Fibroblast of skin of right biceps (primary cell): ENCODE data around the gene FKBP5.

Experiments
- DNase-seq: peaks from one replicate; pipeline ENCODE4 v3.0.0-alpha.2; 2013

The FKBP5 gene

DNA sequence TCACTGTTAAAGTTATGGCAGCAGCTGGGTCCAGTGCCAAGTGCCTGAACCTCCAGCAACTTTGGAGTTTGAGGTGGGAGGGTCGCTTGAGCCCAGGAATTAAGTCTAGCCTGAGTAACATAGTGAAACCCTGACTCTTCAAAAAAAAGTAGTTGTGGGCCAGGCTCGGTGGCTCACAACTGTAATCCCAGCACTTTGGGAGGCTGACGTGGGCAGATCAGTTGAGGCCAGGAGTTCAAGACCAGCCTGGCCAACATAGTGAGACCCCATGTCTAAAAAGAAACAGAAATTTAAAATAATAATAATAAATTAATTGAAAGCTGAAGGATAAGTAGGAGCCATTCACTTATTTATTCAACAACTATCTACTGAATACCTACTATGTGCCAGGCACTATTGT is 33.8 kb downstream of the FKBP5 start:
- DNase-seq: no peak

GRCh38 chr6:35651244-35651643 is 37.5 kb downstream of the FKBP5 start:
- no peak for DNase-seq

DNA sequence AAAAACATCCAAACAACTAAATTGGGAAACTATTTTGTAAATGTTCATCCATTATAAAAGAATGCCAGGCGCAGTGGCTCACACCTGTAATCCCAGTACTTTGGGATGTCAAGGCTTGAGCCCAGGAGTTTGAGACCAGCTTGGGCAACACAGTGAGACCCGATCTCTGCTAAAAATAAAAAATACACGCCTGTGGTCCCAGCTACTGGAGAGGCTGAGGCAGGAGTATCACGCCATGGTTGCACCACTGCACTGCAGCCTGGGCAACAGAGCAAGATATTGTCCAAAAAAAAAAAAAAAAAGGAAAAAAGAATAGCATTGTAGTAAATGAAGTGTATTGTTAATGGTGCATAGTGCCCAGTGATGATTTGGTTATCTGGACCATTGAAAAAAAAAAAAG is 38.7 kb downstream of the FKBP5 start:
- no peak for DNase-seq

GRCh38 chr6:35648203-35648602 is 40.5 kb downstream of the FKBP5 start:
- no peak for DNase-seq

DNA sequence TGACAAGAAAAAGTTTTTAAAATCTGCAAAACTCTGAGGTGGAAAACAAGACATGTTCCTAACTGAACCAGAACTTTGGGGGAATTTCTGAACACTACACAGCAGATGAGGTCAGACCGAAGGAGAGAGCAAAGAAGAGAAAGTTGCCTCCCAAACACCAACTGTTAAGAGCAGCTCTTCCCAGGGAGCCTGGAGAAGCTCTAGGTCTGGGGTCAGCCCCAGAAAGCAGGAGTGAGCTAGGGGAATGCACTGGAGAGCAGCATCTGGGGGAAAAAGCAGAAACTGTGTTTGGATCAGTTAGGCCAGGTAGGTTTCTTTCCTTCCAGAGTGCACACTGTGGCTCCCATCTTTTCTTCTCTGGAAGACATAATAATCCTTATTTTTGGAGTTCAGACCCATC is 41.3 kb downstream of the FKBP5 start:
- no peak for DNase-seq

- DNase-seq: no peak
Observed at GRCh38 chr6:35643162-35643535, 45.6 kb downstream of the FKBP5 start.

- DNase-seq: no peak
Observed at GRCh38 chr6:35642471-35643161, 46.1 kb downstream of the FKBP5 start.

GRCh38 chr6:35640017-35640664 is 48.6 kb downstream of the FKBP5 start:
- peak; percentile 15 for DNase-seq

- DNase-seq: no peak
Observed at GRCh38 chr6:35638679-35639078, 50.0 kb downstream of the FKBP5 start.

GRCh38 chr6:35637911-35638310 is 50.8 kb downstream of the FKBP5 start:
- DNase-seq: no peak

DNA sequence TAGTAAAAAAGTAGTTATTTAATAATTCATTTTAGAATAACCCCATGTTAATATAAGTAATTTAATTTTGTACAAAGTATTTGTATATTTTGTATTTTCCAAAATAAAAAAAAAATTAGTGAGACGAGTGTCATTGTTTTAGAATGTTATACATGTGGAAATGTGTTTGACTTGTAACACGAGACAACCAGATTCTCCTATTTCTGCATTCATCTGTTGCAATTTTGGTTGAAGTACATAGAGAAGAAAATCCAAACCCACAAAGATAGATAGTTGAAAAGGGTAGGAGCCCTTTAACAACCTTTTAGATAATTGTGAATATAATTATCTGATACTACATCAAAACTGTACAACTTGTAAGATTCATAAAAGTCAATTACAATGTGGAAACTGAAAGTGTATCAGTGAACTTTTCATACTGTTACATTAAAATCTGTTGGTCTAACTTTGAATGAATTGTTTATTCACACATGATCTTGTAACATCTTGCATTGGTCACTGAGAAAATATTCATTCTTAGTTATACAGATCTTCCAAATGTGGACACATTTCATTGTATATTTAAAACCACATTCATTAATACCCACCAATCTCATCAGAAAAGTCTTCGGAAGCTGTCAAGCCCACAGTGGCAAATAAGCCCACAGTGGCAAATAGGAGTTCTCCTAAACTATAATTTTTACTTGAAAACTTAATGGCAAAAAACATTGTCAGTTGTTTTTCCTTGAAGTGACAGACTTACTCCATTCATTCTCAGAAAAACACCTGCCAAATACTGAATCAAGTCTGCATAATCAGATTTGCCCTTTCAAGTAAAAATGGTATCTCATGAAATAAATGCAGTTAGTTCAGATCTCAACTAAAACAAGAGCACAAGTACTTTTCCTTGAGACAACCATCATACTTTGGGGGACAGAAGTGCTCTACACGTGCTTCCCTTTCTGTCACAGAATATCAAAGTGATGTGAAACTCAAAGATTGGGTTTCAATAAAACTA is 52.8 kb downstream of the FKBP5 start:
- no peak for DNase-seq

DNA sequence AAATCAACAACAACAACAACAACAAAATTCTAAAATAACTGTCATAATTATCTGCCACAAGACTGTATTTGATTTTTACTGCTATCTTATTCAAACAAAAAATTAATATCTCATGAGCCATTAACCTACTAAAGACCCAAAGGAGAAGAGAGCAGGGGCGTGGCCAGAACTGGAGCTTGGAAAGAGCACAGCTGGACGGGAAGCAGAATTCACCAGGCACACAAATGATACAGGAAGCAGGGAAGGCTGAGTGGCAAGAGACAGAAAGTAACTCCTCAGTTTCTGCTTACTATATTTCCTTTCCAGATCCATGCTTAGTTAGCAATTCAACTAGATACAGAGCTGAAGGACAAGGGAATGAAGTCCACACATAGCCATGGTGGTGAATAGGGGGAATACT is 54.4 kb downstream of the FKBP5 start:
- DNase-seq: no peak

GRCh38 chr6:35633579-35634089 is 55.1 kb downstream of the FKBP5 start:
- no peak for DNase-seq

- no peak for DNase-seq
Observed at GRCh38 chr6:35629876-35630378, 58.8 kb downstream of the FKBP5 start.

DNA sequence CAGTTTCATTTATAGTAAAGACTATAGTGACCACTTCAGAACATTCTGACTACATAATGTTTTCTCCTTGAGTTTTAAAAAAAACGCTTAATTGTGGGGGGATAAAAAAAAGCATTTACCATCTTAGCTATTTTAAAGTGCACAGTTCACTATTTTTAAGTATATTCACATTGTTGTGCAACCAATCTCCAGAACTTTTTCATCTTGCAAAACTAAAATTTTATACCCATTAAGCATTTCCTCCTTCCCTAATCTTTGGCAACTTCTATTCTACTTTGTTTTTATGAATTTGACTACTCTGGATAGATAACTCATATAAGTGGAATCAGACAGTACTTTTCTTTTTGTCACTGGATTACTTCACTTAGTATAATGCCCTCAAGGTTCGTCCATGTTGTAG is 62.3 kb downstream of the FKBP5 start:
- no peak for DNase-seq

DNA sequence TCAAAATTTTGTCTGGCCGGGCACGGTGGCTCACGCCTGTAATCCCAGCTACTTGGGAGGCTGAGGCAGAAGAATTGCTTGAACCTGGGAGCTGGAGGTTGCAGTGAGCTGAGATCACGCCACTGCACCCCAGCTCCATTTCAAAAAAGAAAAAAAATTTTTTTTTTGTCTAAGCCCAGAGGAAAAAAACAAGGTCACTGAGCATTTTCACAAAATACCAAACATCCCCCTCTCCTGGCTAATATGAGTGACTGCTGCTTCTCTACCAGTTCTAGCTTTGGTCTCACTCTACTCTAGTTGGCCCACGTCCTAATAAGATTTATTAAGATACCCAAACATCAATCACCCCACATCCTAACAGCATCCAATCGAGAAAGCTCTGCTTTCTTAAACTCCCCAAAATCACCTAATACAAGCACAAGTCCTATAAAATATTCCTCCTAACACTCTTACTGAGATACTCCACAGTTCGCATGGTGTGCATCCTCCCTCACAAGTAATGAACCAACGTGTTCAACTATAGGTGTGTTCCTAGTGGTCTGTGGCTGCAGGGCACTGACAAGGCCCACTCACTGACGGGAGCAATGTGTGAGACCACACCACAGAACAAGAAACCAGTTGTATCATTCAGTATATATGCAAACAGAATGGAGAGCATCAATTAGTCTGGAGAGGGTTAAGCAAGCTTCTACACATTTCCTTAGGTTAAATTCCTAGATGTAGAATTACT is 64.2 kb downstream of the FKBP5 start:
- DNase-seq: peak; percentile 34

DNA sequence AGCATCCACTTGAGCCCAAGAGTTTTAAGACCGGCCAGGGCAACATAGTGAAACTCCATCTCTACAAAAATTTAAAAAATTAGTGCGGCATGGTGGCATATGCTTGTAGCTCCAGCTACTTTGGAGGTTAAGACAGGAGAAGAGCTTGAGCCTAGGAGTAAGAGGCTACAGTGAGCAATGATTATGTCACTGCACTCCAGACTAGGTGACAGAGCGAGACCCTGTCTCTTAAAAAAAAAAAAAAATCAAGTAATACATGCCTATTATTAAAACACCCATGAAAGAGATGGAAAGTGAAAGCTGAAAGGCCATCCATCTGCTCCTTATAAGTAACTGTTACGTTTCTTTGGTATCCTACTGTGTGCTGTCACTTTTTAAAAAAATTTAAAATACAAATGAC is 66.4 kb downstream of the FKBP5 start:
- no peak for DNase-seq

DNA sequence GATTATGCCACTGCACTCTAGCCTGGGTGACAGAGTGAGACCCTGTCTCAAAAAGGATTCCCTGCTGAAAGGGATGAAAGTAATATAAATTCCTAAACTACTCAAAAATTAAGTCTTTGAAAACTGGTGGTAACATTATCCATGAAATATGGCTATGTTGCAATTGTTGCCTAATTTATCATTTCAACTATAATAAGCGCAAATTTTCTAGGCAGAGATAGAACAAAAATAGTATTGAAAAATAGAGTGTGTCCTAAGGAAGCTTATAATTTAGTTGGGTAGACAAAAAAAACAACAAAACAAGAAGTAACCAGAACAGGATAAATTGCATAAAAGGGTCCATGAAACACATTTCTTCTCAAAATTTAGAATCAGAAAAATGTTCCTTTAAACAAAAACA is 68.0 kb downstream of the FKBP5 start:
- DNase-seq: peak; percentile 44

GRCh38 chr6:35613762-35614161 is 75.0 kb downstream of the FKBP5 start:
- DNase-seq: no peak

DNA sequence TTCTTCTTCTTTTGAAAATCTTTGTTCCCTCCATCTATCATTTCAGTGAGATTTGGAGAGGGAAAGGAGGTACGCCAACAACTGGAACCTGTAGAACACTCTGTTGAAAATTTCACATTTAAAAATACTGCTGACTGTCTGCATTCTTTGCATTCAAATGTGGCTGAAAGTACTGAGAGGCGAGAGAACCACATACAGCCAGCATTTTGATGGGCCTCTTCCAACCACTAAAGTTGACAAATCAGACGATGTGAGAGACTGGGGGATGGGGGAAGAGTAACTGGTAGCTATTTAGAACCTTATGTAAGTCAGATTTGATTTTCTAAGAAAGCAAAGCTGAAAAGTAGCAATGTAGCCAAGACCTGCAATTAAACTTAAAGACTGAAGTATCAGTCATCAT is 77.5 kb downstream of the FKBP5 start:
- peak; percentile 87 for DNase-seq

- no peak for DNase-seq
Observed at GRCh38 chr6:35610830-35611229, 77.9 kb downstream of the FKBP5 start.

DNA sequence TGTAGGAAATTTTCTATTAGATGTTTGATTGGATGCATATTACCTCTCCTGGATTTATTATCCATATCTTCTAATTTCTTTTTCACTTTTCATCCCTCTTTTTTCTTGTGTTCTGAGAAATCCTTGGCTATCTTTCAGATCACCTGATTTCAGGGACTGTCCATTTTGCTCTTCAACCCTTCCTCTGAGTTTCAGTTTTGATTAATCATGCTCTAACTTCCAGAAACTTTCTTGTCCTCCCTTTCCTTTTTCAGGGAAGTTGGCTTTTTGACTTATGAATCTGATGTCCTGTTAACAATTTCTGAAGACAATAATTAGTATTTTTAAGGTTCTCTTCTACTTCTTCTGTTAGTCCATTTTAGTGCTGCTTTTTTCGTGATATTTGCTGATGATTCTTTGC is 79.1 kb downstream of the FKBP5 start:
- DNase-seq: no peak
